Calu3 (cell line): Measurements from ENCODE around the gene AURKA. TPM values are rescaled to one million over a fixed set of nuclear protein-coding genes. Genes with fewer than 3 reads are reported as not detected.

Experiments used
- BruUV-seq: library from RNA; stranded (reverse); fragments of 400-500 nt; replicated peaks from 2 replicates; lab custom pipeline; 2021; lab: Mats Ljungman, UMichigan
- CTCF ChIA-PET: fragments of 300-600 bp; sonication (Branson Sonifier 250); formaldehyde crosslinking; loops from one replicate; lab custom pipeline; 2022; ENCODE audit warnings: antibody characterized with exemption; lab: Charles Lee
- DNase-seq: peaks from one replicate; pipeline ENCODE4 v3.0.0; 2022
- H3K27ac Mint-ChIP-seq: one replicate; pipeline ENCODE4 v1.8.0; 2022; ENCODE audit warnings: mixed read lengths; ENCODE audit not compliant: unreplicated experiment
- H3K27me3 Mint-ChIP-seq: one replicate; pipeline ENCODE4 v1.8.0; 2022; ENCODE audit warnings: mixed read lengths; ENCODE audit not compliant: unreplicated experiment
- H3K36me3 Mint-ChIP-seq: one replicate; pipeline ENCODE4 v1.8.0; 2022; ENCODE audit warnings: mild to moderate bottlenecking, moderate library complexity, mixed read lengths; ENCODE audit not compliant: insufficient read depth, unreplicated experiment
- H3K4me1 Mint-ChIP-seq: one replicate; pipeline ENCODE4 v1.8.0; 2022; ENCODE audit warnings: mild to moderate bottlenecking, low read depth, mixed read lengths; ENCODE audit not compliant: unreplicated experiment
- H3K4me3 Mint-ChIP-seq: one replicate; pipeline ENCODE4 v1.8.0; 2022; ENCODE audit warnings: mild to moderate bottlenecking, low read depth, moderate library complexity, mixed read lengths; ENCODE audit not compliant: unreplicated experiment
- H3K9me3 Mint-ChIP-seq: one replicate; pipeline ENCODE4 v1.8.0; 2022; ENCODE audit warnings: low read depth, mixed read lengths; ENCODE audit not compliant: unreplicated experiment
- intact Hi-C: fragments of 100-400 bp; cut with micrococcal nuclease; formaldehyde crosslinking; loops from one replicate; pipeline ENCODE4 v1.10.0; 2022; ENCODE audit not compliant: unreplicated experiment
- total RNA-seq: library from RNA; stranded (reverse); gene quantifications from 2 replicates; pipeline ENCODE4 v1.2.3, GENCODE V29; 2022
- TF ChIP-seq, protein P1 (sequence below): fragments of 200-600 bp; IDR thresholded peaks from one replicate; pipeline ENCODE4 v1.8.0; 2022; ENCODE audit warnings: antibody characterized with exemption; ENCODE audit not compliant: unreplicated experiment

The AURKA gene
- total RNA-seq, 1 experiment from 2014 or later: 73.8 TPM

DNA sequence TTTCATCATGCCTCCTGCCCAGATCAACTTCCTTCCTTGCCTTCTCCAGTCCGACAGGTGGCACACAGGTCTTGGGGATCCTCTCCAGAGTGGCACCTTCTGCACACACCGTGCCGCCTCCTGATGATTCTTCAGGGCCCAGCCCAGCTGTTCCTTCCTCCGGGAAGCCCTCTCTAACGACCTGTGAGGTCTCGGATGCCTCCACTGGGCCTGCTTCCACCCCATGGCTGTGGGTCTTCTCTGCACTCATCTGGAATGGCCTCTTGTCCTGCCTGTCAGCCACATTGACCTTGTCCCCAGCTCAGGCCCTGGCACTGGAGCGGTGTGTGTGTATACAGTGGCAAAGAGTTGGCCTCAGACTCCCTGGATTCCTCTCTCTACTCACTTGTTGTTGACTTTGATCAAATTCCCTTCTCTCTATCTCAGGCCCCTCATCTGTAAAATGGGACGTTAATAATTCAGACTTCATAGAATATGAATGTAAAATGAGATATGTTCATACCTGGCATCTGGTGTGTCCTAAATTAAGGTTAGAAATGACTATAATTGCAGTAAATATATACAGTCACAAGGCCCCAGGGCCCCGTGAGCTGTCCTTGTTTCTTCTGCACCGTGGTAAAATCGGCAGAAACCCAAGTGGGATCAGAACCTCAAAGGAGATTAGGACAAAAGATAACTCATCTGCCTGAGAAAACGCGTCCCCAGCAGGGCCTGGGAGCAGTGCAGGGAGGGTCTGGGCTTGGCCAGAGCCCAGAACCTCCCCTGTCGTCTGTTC is 31.7 kb downstream of the AURKA start:
- DNase-seq: no peak
- no peaks in the 10 kb centered on the region for H3K4me1 Mint-ChIP-seq
- H3K27ac Mint-ChIP-seq: no peak overlapping the region
- intact Hi-C loops: no loop called here
- H3K36me3 Mint-ChIP-seq: peaks cover 13% of the 10 kb centered on the region
- no peaks in the 10 kb centered on the region for H3K27me3 Mint-ChIP-seq
- H3K9me3 Mint-ChIP-seq: no peaks in the 10 kb centered on the region
- TF ChIP-seq, protein P1, sequence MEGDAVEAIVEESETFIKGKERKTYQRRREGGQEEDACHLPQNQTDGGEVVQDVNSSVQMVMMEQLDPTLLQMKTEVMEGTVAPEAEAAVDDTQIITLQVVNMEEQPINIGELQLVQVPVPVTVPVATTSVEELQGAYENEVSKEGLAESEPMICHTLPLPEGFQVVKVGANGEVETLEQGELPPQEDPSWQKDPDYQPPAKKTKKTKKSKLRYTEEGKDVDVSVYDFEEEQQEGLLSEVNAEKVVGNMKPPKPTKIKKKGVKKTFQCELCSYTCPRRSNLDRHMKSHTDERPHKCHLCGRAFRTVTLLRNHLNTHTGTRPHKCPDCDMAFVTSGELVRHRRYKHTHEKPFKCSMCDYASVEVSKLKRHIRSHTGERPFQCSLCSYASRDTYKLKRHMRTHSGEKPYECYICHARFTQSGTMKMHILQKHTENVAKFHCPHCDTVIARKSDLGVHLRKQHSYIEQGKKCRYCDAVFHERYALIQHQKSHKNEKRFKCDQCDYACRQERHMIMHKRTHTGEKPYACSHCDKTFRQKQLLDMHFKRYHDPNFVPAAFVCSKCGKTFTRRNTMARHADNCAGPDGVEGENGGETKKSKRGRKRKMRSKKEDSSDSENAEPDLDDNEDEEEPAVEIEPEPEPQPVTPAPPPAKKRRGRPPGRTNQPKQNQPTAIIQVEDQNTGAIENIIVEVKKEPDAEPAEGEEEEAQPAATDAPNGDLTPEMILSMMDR: no peak
- no TSS peak for BruUV-seq
- CTCF ChIA-PET: interaction anchor here (0.5 kb wide), 1 partner anchor 11 kb away, joined by 3 read pairs; no protein-coding TSS in a partner anchor
- H3K4me3 Mint-ChIP-seq: peak overlapping the region; percentile 76

DNA sequence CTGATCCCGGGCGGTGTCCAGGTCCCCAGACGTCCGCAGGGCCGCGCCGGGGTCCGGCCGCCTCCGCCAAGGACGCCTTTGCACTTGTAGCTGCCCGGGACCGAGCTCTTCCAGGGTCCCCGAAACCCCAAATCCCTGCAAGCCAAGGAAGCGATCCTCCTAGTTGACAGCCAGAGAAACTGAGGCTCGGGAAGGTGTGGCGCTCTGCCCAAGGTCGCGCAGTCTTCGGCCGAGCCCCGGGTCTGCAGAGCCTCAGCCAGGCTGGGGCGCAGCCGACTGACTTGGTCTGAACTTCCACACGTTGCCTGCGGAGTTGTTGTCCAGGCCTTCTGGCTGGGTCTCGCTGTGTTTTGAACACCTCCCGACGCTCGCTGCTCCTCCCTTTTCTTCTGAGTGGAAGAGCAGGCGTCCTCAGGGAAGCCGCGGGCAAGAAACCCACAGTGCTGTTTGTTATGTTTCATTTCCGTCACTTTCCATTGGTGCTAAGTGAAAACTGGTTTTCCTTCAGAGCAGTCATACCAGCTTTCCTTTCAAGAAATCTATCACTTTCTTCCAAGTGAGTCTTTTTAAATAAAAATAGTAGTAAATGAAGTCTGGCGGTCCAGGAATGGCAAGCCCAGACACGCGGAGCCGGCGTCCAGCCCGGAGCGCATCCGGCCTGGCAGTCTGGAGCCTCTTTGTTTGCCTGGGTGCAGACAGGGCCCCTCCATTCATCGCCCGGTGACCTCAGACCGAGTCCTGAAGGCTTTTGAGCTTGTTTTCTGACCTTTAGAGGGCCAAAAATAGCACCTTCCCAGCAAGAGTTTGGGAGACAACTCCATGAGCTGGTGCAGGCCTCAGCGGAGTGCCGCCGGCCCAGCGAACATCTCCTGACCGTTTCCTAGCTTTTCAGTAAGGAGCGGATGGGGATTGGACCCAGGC is 32.5 kb downstream of the AURKA start:
- peaks cover 13% of the 10 kb centered on the region for H3K36me3 Mint-ChIP-seq
- TF ChIP-seq, protein P1: no peak
- peak overlapping the region; percentile 76 for H3K4me3 Mint-ChIP-seq
- H3K27ac Mint-ChIP-seq: no peak overlapping the region
- intact Hi-C loops: loop anchor here (5.0 kb wide), 1 partner anchor 33 kb away; the partner anchor contains the start of genes AURKA and CSTF1
- H3K27me3 Mint-ChIP-seq: peaks cover 4% of the 10 kb centered on the region
- BruUV-seq: TSS peak; percentile 37
- DNase-seq: peak; percentile 17
- no peaks in the 10 kb centered on the region for H3K4me1 Mint-ChIP-seq
- CTCF ChIA-PET: interaction anchor here (0.5 to 1.6 kb wide), 7 partner anchors 11 to 1963 kb away, joined by 3 to 5 read pairs (median 4); partner anchors contain the start of genes AURKA and CSTF1
- no peaks in the 10 kb centered on the region for H3K9me3 Mint-ChIP-seq

DNA sequence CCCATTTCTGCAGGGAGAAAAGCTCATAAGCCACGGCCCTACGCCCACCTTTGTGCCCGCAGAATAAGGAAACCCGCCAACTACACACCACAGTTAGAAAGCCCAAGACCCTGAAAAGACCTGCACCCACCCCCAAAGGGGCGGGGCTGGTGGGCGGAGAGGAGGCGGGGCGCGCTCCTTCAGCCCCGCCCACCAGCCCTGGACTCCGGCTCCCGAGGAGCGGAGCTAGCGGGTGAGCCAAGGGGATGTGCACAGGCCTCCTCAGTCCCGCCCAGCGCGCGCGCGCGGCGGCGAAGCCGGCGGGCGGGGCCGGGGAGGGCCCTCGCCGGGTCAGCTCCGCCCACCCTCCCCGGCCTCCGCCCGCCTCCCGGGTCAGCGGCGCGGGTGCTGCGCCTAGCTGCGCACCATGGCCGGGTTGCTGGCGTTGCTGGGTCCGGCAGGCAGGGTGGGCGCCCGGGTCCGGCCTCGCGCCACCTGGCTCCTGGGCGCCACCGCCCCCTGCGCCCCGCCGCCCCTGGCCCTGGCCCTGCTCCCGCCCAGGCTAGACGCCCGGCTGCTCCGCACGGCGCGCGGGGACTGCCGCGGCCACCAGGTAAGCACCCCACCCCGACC is 33.3 kb downstream of the AURKA start, which contains the start of gene FAM210B:
TSS of gene FAM210B (plus strand) at position 375 of the 612 bp plus-strand sequence. CDS start at position 407, 32 bp downstream.
- Mint-ChIP-seq H3K4me1 (no peaks in the 10 kb centered on the region), H3K9me3 (no peaks in the 10 kb centered on the region), H3K27ac (no peak within 1 kb of the TSS), H3K27me3 (peaks cover 12% of the 10 kb centered on the region), H3K4me3 (peak within 1 kb of the TSS; percentile 76), H3K36me3 (peaks cover 13% of the 10 kb centered on the region)
- intact Hi-C loops: loop anchor here (5.0 kb wide), 1 partner anchor 34 kb away; the partner anchor contains the start of genes AURKA and CSTF1
- peak; percentile 86 for DNase-seq
- TF ChIP-seq, protein P1: no peak
- CTCF ChIA-PET: interaction anchor here (0.6 to 1.6 kb wide), 7 partner anchors 32 to 1962 kb away, joined by 3 to 5 read pairs (median 4); partner anchors contain the start of genes AURKA, CSTF1 and RTF2
- BruUV-seq: no TSS peak

DNA sequence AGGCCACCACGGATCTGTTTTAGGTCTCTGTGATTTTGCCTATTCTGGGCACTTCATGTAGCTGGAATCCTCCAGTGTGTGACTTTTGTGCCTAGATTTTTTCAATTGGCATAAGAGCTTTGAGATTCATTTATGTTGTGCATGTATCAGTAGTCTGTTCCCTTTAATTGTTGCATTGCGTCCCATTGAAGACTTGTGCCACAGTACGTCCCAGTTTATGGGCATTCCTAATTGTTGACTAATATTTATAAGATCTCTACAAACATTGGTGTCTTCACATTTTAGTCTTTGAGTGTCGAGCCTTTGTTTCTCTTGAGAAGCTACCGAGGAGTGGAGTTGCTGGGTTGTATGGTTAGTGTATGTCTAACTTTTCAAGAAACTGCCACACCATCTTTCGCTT is 33.9 kb downstream of the AURKA start:
- H3K4me1 Mint-ChIP-seq: no peaks in the 10 kb centered on the region
- intact Hi-C loops: loop anchor here (5.0 kb wide), 1 partner anchor 34 kb away; the partner anchor contains the start of genes AURKA and CSTF1
- TF ChIP-seq, protein P1: no peak
- peaks cover 18% of the 10 kb centered on the region for H3K27me3 Mint-ChIP-seq
- peaks cover 13% of the 10 kb centered on the region for H3K36me3 Mint-ChIP-seq
- DNase-seq: no peak
- H3K9me3 Mint-ChIP-seq: no peaks in the 10 kb centered on the region
- no peak overlapping the region for H3K27ac Mint-ChIP-seq
- no TSS peak for BruUV-seq
- CTCF ChIA-PET: interaction anchor here (0.6 to 1.6 kb wide), 3 partner anchors 34 to 156 kb away, joined by 3 to 5 read pairs (median 4); partner anchors contain the start of genes AURKA, CSTF1 and RTF2
- peak overlapping the region; percentile 76 for H3K4me3 Mint-ChIP-seq
